ENCODE results near the gene MISP3.
"Not testable (repeated sequence)": the region's sequence is repeated elsewhere in the genome, so short reads cannot be mapped to it uniquely, and the experiment has no call there.

Gene MISP3

GRCh38 chr19:14048443-14049153, 24.0 kb upstream of the MISP3 start:
- TF ChIP-seq POLR2AphosphoS5 (IDR thresholded peaks at IDR 0.05; ENCODE audit: low read depth, low read length), result no peak
- peak; percentile 78 for FAIRE-seq
- DNase-seq (ENCODE audit: insufficient read length), result no peak

- TF ChIP-seq POLR2A (IDR thresholded peaks at IDR 0.05; ENCODE audit: low read depth, low read length) (no peak), TAF1 (IDR thresholded peaks at IDR 0.05; ENCODE audit: borderline replicate concordance, low read depth, low read length) (no peak)
- DNase-seq (ENCODE audit: insufficient read length), result no peak
- FAIRE-seq, result no peak
Observed at GRCh38 chr19:14050512-14050911, 22.1 kb upstream of the MISP3 start.

GRCh38 chr19:14050961-14051360, 21.6 kb upstream of the MISP3 start:
- not testable (repeated sequence) for FAIRE-seq; DNase-seq (ENCODE audit: insufficient read length)

- FAIRE-seq (no peak), DNase-seq (ENCODE audit: insufficient read length) (no peak)
- TF ChIP-seq POLR2AphosphoS5 (IDR thresholded peaks at IDR 0.05; ENCODE audit: low read depth, low read length), result no peak
- no peak for TF ChIP-seq POLR2A (IDR thresholded peaks at IDR 0.05; ENCODE audit: low read depth, low read length)
- no peak for TF ChIP-seq TAF1 (IDR thresholded peaks at IDR 0.05; ENCODE audit: borderline replicate concordance, low read depth, low read length)
Observed at GRCh38 chr19:14051980-14052379, 20.6 kb upstream of the MISP3 start.

- FAIRE-seq (no peak), DNase-seq (ENCODE audit: insufficient read length) (no peak)
- no peak for TF ChIP-seq TAF1 (IDR thresholded peaks at IDR 0.05; ENCODE audit: borderline replicate concordance, low read depth, low read length)
- no peak for TF ChIP-seq POLR2A (IDR thresholded peaks at IDR 0.05; ENCODE audit: low read depth, low read length)
- no peak for TF ChIP-seq POLR2AphosphoS5 (IDR thresholded peaks at IDR 0.05; ENCODE audit: low read depth, low read length)
Observed at GRCh38 chr19:14052470-14052869, 20.1 kb upstream of the MISP3 start.

GRCh38 chr19:14053032-14053431, 19.6 kb upstream of the MISP3 start:
- TF ChIP-seq POLR2A (IDR thresholded peaks at IDR 0.05; ENCODE audit: low read depth, low read length), result no peak
- TF ChIP-seq POLR2AphosphoS5 (IDR thresholded peaks at IDR 0.05; ENCODE audit: low read depth, low read length), result no peak
- TF ChIP-seq TAF1 (IDR thresholded peaks at IDR 0.05; ENCODE audit: borderline replicate concordance, low read depth, low read length), result no peak
- DNase-seq (ENCODE audit: insufficient read length) (no peak), FAIRE-seq (no peak)

GRCh38 chr19:14053500-14053899, 19.1 kb upstream of the MISP3 start:
- TF ChIP-seq TAF1 (IDR thresholded peaks at IDR 0.05; ENCODE audit: borderline replicate concordance, low read depth, low read length) (no peak), POLR2AphosphoS5 (IDR thresholded peaks at IDR 0.05; ENCODE audit: low read depth, low read length) (no peak), POLR2A (IDR thresholded peaks at IDR 0.05; ENCODE audit: low read depth, low read length) (peak; percentile 22; the same call in 1 of the 2 replicates)
- no peak for DNase-seq (ENCODE audit: insufficient read length)
- no peak for FAIRE-seq

GRCh38 chr19:14054099-14054498, 18.5 kb upstream of the MISP3 start:
- no peak for DNase-seq (ENCODE audit: insufficient read length)
- no peak for TF ChIP-seq POLR2A (IDR thresholded peaks at IDR 0.05; ENCODE audit: low read depth, low read length)
- no peak for TF ChIP-seq TAF1 (IDR thresholded peaks at IDR 0.05; ENCODE audit: borderline replicate concordance, low read depth, low read length)
- no peak for TF ChIP-seq POLR2AphosphoS5 (IDR thresholded peaks at IDR 0.05; ENCODE audit: low read depth, low read length)

GRCh38 chr19:14054721-14055120, 17.9 kb upstream of the MISP3 start:
- FAIRE-seq (no peak), DNase-seq (ENCODE audit: insufficient read length) (no peak)
- no peak for TF ChIP-seq POLR2A (IDR thresholded peaks at IDR 0.05; ENCODE audit: low read depth, low read length)
- TF ChIP-seq TAF1 (IDR thresholded peaks at IDR 0.05; ENCODE audit: borderline replicate concordance, low read depth, low read length), result no peak
- no peak for TF ChIP-seq POLR2AphosphoS5 (IDR thresholded peaks at IDR 0.05; ENCODE audit: low read depth, low read length)

More at GRCh38 chr19:14054099-14054498, 18.5 kb upstream of the MISP3 start:
- no peak for FAIRE-seq

GRCh38 chr19:14055396-14055795, 17.2 kb upstream of the MISP3 start:
- DNase-seq (ENCODE audit: insufficient read length), result no peak
- no peak for FAIRE-seq
- no peak for TF ChIP-seq POLR2AphosphoS5 (IDR thresholded peaks at IDR 0.05; ENCODE audit: low read depth, low read length)
- no peak for TF ChIP-seq TAF1 (IDR thresholded peaks at IDR 0.05; ENCODE audit: borderline replicate concordance, low read depth, low read length)
- no peak for TF ChIP-seq POLR2A (IDR thresholded peaks at IDR 0.05; ENCODE audit: low read depth, low read length)

- TF ChIP-seq POLR2A (IDR thresholded peaks at IDR 0.05; ENCODE audit: low read depth, low read length) (no peak), TAF1 (IDR thresholded peaks at IDR 0.05; ENCODE audit: borderline replicate concordance, low read depth, low read length) (no peak), POLR2AphosphoS5 (IDR thresholded peaks at IDR 0.05; ENCODE audit: low read depth, low read length) (no peak)
- FAIRE-seq, result no peak
- no peak for DNase-seq (ENCODE audit: insufficient read length)
Observed at GRCh38 chr19:14056069-14056666, 16.4 kb upstream of the MISP3 start.

GRCh38 chr19:14056741-14057356, 15.7 kb upstream of the MISP3 start:
- DNase-seq (ENCODE audit: insufficient read length) (no peak), FAIRE-seq (no peak)
- no peak for TF ChIP-seq POLR2AphosphoS5 (IDR thresholded peaks at IDR 0.05; ENCODE audit: low read depth, low read length)
- TF ChIP-seq POLR2A (IDR thresholded peaks at IDR 0.05; ENCODE audit: low read depth, low read length), result no peak
- TF ChIP-seq TAF1 (IDR thresholded peaks at IDR 0.05; ENCODE audit: borderline replicate concordance, low read depth, low read length), result no peak

Measured in GM12892 (cell line).